Stomach (tissue), 9 donors: Measurements from ENCODE around the gene HEATR5B. TPM values are rescaled to one million over a fixed set of nuclear protein-coding genes. Genes with fewer than 3 reads are reported as not detected.

ENCODE experiments used
- DNase-seq, 2 donors: peaks; one replicate each; pipeline versions ENCODE4 v3.0.0 to v3.0.0-alpha.2; 2013 to 2019
- H3K27ac ChIP-seq, 5 donors: fragments of 200-600 bp in 4 of 5; sonication (generic) in 4 of 5; one replicate each; pipeline ENCODE4 v1.5.1; 2013 to 2019; ENCODE audit warnings: mild to moderate bottlenecking in 1 of 5, moderate library complexity in 1 of 5
- H3K27me3 ChIP-seq, 3 donors: fragments of 200-600 bp; sonication (generic); one replicate each; pipeline ENCODE4 v1.5.1; 2017 to 2019; ENCODE audit warnings: mixed run types in 1 of 3
- H3K36me3 ChIP-seq, 4 donors: fragments of 200-600 bp; sonication (generic); 1 replicate in 3 of 4; 2 replicates in 1 of 4; pipeline ENCODE4 v1.5.1; 2016 to 2019
- H3K4me1 ChIP-seq, 4 donors: fragments of 200-600 bp; sonication (generic); one replicate each; pipeline ENCODE4 v1.5.1; 2016 to 2019
- H3K4me3 ChIP-seq, 4 donors: fragments of 200-600 bp; sonication (generic) in 3 of 4; one replicate each; pipeline ENCODE4 v1.5.1; 2016 to 2019; ENCODE audit warnings: mild to moderate bottlenecking in 1 of 4
- H3K9me3 ChIP-seq, 4 donors: fragments of 200-600 bp; sonication (generic); one replicate each; pipeline ENCODE4 v1.5.1; 2016 to 2019
- EP300 ChIP-seq: sonication (generic); formaldehyde crosslinking; IDR thresholded peaks from one replicate; pipeline ENCODE4 v1.6.1; 2017; ENCODE audit warnings: antibody characterized with exemption
- POLR2A ChIP-seq, 4 donors: fragments of 450-650 bp; IDR thresholded peaks; one replicate each; pipeline ENCODE4 v1.6.1; 2016; ENCODE audit warnings: antibody characterized with exemption in 4 of 4, control low read depth in 2 of 4, mild to moderate bottlenecking in 1 of 4, moderate library complexity in 1 of 4
- POLR2AphosphoS5 ChIP-seq, 3 donors: sonication (generic); formaldehyde crosslinking; IDR thresholded peaks; one replicate each; pipeline ENCODE4 v1.6.1; 2016; ENCODE audit warnings: antibody characterized with exemption in 3 of 3
- WGBS, 5 donors: extraction: QIAGEN DNeasy Blood & Tissue Kit in 3 of 5; methylation state at CpG; one replicate each; pipeline versions ENCODE4 v1.1.5 to v1.1.7; 2013 to 2018; 5-methylcytosine and 5-hydroxymethylcytosine counted together
- intact Hi-C: fragments of 100-400 bp; cut with DNase I; formaldehyde crosslinking; loops from one replicate; pipeline ENCODE4 v1.15.1; 2023; ENCODE audit warnings: low total_unique reads
- polyA plus RNA-seq, 3 donors: library from polyadenylated mRNA; stranded (reverse); fragments of 200-250 nt; gene quantifications; one replicate each; pipeline ENCODE4 v1.2.3, GENCODE V29; 2013
- total RNA-seq, 5 donors: library from RNA; depleted of rRNA; stranded (reverse); fragments of >200 nt; gene quantifications; one replicate each; pipeline versions ENCODE4 v1.1.0 to v1.2.3, GENCODE V29; 2014 to 2016
- TF ChIP-seq, protein P1 (sequence below), 7 experiments: fragments of 450-650 bp in 4 of 7; fragments of 200-600 bp in 3 of 7; sonication (generic) in 3 of 7; IDR thresholded peaks; one replicate each; pipeline ENCODE4 v1.5.1; 2016 to 2019; ENCODE audit warnings: antibody characterized with exemption in 7 of 7, control low read depth in 2 of 7, mild to moderate bottlenecking in 1 of 7
- donor health status: healthy with polysubstance abuse.
- donor health status: Bipolar disorder and iron deficiency.
- donor health status: healthy.

The HEATR5B gene
- total and polyA plus RNA-seq, 8 donors, result 3.2 to 95.1 (median 28.0) TPM

GRCh38 chr2:37061013-37061711, 23.0 kb downstream of the HEATR5B start:
- TF ChIP-seq POLR2A (IDR thresholded peaks at IDR 0.05) (no peak), POLR2AphosphoS5 (IDR thresholded peaks at IDR 0.05) (no peak), EP300 (no peak)
- TF ChIP-seq, protein P1, sequence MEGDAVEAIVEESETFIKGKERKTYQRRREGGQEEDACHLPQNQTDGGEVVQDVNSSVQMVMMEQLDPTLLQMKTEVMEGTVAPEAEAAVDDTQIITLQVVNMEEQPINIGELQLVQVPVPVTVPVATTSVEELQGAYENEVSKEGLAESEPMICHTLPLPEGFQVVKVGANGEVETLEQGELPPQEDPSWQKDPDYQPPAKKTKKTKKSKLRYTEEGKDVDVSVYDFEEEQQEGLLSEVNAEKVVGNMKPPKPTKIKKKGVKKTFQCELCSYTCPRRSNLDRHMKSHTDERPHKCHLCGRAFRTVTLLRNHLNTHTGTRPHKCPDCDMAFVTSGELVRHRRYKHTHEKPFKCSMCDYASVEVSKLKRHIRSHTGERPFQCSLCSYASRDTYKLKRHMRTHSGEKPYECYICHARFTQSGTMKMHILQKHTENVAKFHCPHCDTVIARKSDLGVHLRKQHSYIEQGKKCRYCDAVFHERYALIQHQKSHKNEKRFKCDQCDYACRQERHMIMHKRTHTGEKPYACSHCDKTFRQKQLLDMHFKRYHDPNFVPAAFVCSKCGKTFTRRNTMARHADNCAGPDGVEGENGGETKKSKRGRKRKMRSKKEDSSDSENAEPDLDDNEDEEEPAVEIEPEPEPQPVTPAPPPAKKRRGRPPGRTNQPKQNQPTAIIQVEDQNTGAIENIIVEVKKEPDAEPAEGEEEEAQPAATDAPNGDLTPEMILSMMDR (IDR thresholded peaks at IDR 0.05), result no peak
- Histone ChIP-seq H3K4me3 (no peak overlapping the region), H3K36me3 (peaks cover 50 to 100% (median 99%) of the 10 kb centered on the region in 4 donors), H3K9me3 (no peaks in the 10 kb centered on the region), H3K27me3 (no peaks in the 10 kb centered on the region), H3K4me1 (no peaks in the 10 kb centered on the region), H3K27ac (no peak overlapping the region)
- no peak for DNase-seq
- intact Hi-C loops, result no loop called here

- Histone ChIP-seq H3K36me3 (peaks cover 50 to 100% (median 99%) of the 10 kb centered on the region in 4 donors), H3K9me3 (no peaks in the 10 kb centered on the region), H3K4me1 (no peaks in the 10 kb centered on the region), H3K27ac (no peak overlapping the region), H3K4me3 (no peak overlapping the region), H3K27me3 (no peaks in the 10 kb centered on the region)
- TF ChIP-seq, protein P1 (IDR thresholded peaks at IDR 0.05), result no peak
- TF ChIP-seq POLR2AphosphoS5 (IDR thresholded peaks at IDR 0.05) (no peak), POLR2A (IDR thresholded peaks at IDR 0.05) (no peak), EP300 (no peak)
- DNase-seq, result no peak
- 92 to 95% (median 95%) methylated on average over 7 of the region's 7 CpGs for WGBS, 5 donors
- intact Hi-C loops, result no loop called here
Measured at GRCh38 chr2:37060446-37060845, 23.7 kb downstream of the HEATR5B start.

- 95 to 98% (median 96%) methylated on average over 3 of the region's 3 CpGs for WGBS, 5 donors
- H3K4me3 ChIP-seq, result no peak overlapping the region
- intact Hi-C loops, result no loop called here
- TF ChIP-seq, protein P1 (IDR thresholded peaks at IDR 0.05), result no peak
- TF ChIP-seq EP300 (no peak), POLR2AphosphoS5 (IDR thresholded peaks at IDR 0.05) (no peak), POLR2A (IDR thresholded peaks at IDR 0.05) (no peak)
- H3K27ac ChIP-seq, result no peak overlapping the region
- H3K27me3 ChIP-seq, result no peaks in the 10 kb centered on the region
- no peak for DNase-seq
- peaks cover 52 to 100% (median 100%) of the 10 kb centered on the region in 4 donors for H3K36me3 ChIP-seq
- H3K9me3 ChIP-seq, result no peaks in the 10 kb centered on the region
- no peaks in the 10 kb centered on the region for H3K4me1 ChIP-seq
Measured at GRCh38 chr2:37059841-37060240, 24.3 kb downstream of the HEATR5B start.

GRCh38 chr2:37052600-37053332, 31.4 kb downstream of the HEATR5B start:
- Histone ChIP-seq H3K4me1 (no peaks in the 10 kb centered on the region), H3K27me3 (no peaks in the 10 kb centered on the region), H3K9me3 (no peaks in the 10 kb centered on the region), H3K4me3 (no peak overlapping the region), H3K36me3 (peaks cover 48 to 98% (median 95%) of the 10 kb centered on the region in 4 donors), H3K27ac (no peak overlapping the region)
- no peak for DNase-seq
- intact Hi-C loops, result no loop called here
- TF ChIP-seq POLR2A (IDR thresholded peaks at IDR 0.05) (no peak), EP300 (no peak), POLR2AphosphoS5 (IDR thresholded peaks at IDR 0.05) (no peak)
- TF ChIP-seq, protein P1 (IDR thresholded peaks at IDR 0.05), result no peak
- WGBS, 5 donors, result 90 to 95% (median 91%) methylated on average over 5 of the region's 5 CpGs
